Parathyroid adenoma (tissue), 2 donors: Measurements from ENCODE around the gene PPP1R13B.

Experiments used
- H2AFZ ChIP-seq: fragments of 300-600 bp; sonication (generic); one replicate; pipeline ENCODE4 v1.7.0; 2017; ENCODE audit warnings: antibody characterized with exemption, mild to moderate bottlenecking
- H3K27ac ChIP-seq: fragments of 300-600 bp; sonication (generic); one replicate; pipeline ENCODE4 v1.7.0; 2017
- H3K27me3 ChIP-seq: fragments of 300-600 bp; sonication (generic); one replicate; pipeline ENCODE4 v1.7.0; 2017; ENCODE audit warnings: low read length; ENCODE audit not compliant: control insufficient read depth, insufficient read depth
- H3K36me3 ChIP-seq: fragments of 300-600 bp; sonication (generic); one replicate; pipeline ENCODE4 v1.7.0; 2017; ENCODE audit warnings: low read length; ENCODE audit not compliant: control insufficient read depth, insufficient read depth
- H3K4me1 ChIP-seq: fragments of 300-600 bp; sonication (generic); one replicate; pipeline ENCODE4 v1.7.0; 2017; ENCODE audit warnings: control low read depth
- H3K4me2 ChIP-seq: fragments of 300-600 bp; sonication (generic); one replicate; pipeline ENCODE4 v1.7.0; 2017; ENCODE audit warnings: low read length
- H3K4me3 ChIP-seq: fragments of 300-600 bp; sonication (generic); one replicate; pipeline ENCODE4 v1.7.0; 2017; ENCODE audit warnings: low read depth, low read length
- H3K79me2 ChIP-seq: fragments of 300-600 bp; sonication (generic); one replicate; pipeline ENCODE4 v1.7.0; 2017; ENCODE audit warnings: control low read depth
- H3K9ac ChIP-seq: fragments of 300-600 bp; sonication (generic); one replicate; pipeline ENCODE4 v1.7.0; 2017; ENCODE audit warnings: mild to moderate bottlenecking
- H3K9me3 ChIP-seq: fragments of 300-600 bp; sonication (generic); one replicate; pipeline ENCODE4 v1.7.0; 2017; ENCODE audit warnings: low read length; ENCODE audit not compliant: control insufficient read depth
- TF ChIP-seq, protein P1 (sequence below): fragments of 300-600 bp; sonication (generic); IDR thresholded peaks from one replicate; pipeline ENCODE4 v1.7.0; 2017; ENCODE audit warnings: antibody characterized with exemption, mild to moderate bottlenecking
- donor health status: primary hyperparathyroidism.

PPP1R13B gene

GRCh38 chr14:103881268-103882201 is 34.2 kb upstream of the PPP1R13B start:
- H3K4me3 ChIP-seq: no peak overlapping the region

GRCh38 chr14:103880348-103881267 is 33.2 kb upstream of the PPP1R13B start:
- H3K79me2 ChIP-seq: no peaks in the 10 kb centered on the region
- no peaks in the 10 kb centered on the region for H3K36me3 ChIP-seq
- H3K9ac ChIP-seq: peak overlapping the region; percentile 3
- peaks cover 41% of the 10 kb centered on the region for H3K4me1 ChIP-seq
- peak overlapping the region; percentile 92 for H2AFZ ChIP-seq
- H3K27me3 ChIP-seq: no peaks in the 10 kb centered on the region
- TF ChIP-seq, protein P1, sequence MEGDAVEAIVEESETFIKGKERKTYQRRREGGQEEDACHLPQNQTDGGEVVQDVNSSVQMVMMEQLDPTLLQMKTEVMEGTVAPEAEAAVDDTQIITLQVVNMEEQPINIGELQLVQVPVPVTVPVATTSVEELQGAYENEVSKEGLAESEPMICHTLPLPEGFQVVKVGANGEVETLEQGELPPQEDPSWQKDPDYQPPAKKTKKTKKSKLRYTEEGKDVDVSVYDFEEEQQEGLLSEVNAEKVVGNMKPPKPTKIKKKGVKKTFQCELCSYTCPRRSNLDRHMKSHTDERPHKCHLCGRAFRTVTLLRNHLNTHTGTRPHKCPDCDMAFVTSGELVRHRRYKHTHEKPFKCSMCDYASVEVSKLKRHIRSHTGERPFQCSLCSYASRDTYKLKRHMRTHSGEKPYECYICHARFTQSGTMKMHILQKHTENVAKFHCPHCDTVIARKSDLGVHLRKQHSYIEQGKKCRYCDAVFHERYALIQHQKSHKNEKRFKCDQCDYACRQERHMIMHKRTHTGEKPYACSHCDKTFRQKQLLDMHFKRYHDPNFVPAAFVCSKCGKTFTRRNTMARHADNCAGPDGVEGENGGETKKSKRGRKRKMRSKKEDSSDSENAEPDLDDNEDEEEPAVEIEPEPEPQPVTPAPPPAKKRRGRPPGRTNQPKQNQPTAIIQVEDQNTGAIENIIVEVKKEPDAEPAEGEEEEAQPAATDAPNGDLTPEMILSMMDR: no peak
- H3K27ac ChIP-seq: peak overlapping the region; percentile 94
- H3K4me2 ChIP-seq: peak overlapping the region; percentile 95
- no peaks in the 10 kb centered on the region for H3K9me3 ChIP-seq
- peak overlapping the region; percentile 54 for H3K4me3 ChIP-seq

More at GRCh38 chr14:103881268-103882201, 34.2 kb upstream of the PPP1R13B start:
- H3K4me2 ChIP-seq: peak overlapping the region; percentile 19
- H3K4me1 ChIP-seq: peaks cover 51% of the 10 kb centered on the region
- H3K27me3 ChIP-seq: no peaks in the 10 kb centered on the region
- H3K36me3 ChIP-seq: no peaks in the 10 kb centered on the region
- H3K9ac ChIP-seq: no peak overlapping the region
- TF ChIP-seq, protein P1: peak; percentile 41
- no peaks in the 10 kb centered on the region for H3K79me2 ChIP-seq
- no peaks in the 10 kb centered on the region for H3K9me3 ChIP-seq
- peak overlapping the region; percentile 77 for H2AFZ ChIP-seq
- peak overlapping the region; percentile 94 for H3K27ac ChIP-seq

- Histone ChIP-seq H3K4me3 (peak overlapping the region; percentile 54), H3K9me3 (no peaks in the 10 kb centered on the region), H3K27ac (peak overlapping the region; percentile 94), H2AFZ (peak overlapping the region; percentile 92), H3K36me3 (no peaks in the 10 kb centered on the region), H3K27me3 (no peaks in the 10 kb centered on the region), H3K9ac (peak overlapping the region; percentile 3), H3K4me1 (peaks cover 36% of the 10 kb centered on the region), H3K79me2 (no peaks in the 10 kb centered on the region), H3K4me2 (peak overlapping the region; percentile 95)
- TF ChIP-seq, protein P1: no peak
These were observed 32.4 kb upstream of the PPP1R13B start for GRCh38 chr14:103879570-103880347.

GRCh38 chr14:103879118-103879569 is 31.8 kb upstream of the PPP1R13B start:
- Histone ChIP-seq H3K79me2 (no peaks in the 10 kb centered on the region), H3K4me1 (peaks cover 36% of the 10 kb centered on the region), H3K9me3 (no peaks in the 10 kb centered on the region), H3K27ac (peak overlapping the region; percentile 94), H2AFZ (no peak overlapping the region), H3K27me3 (no peaks in the 10 kb centered on the region), H3K4me3 (no peak overlapping the region), H3K4me2 (no peak overlapping the region), H3K9ac (no peak overlapping the region), H3K36me3 (no peaks in the 10 kb centered on the region)
- TF ChIP-seq, protein P1: no peak
